Measurements from ENCODE around the gene COL6A1.

The COL6A1 gene

DNA sequence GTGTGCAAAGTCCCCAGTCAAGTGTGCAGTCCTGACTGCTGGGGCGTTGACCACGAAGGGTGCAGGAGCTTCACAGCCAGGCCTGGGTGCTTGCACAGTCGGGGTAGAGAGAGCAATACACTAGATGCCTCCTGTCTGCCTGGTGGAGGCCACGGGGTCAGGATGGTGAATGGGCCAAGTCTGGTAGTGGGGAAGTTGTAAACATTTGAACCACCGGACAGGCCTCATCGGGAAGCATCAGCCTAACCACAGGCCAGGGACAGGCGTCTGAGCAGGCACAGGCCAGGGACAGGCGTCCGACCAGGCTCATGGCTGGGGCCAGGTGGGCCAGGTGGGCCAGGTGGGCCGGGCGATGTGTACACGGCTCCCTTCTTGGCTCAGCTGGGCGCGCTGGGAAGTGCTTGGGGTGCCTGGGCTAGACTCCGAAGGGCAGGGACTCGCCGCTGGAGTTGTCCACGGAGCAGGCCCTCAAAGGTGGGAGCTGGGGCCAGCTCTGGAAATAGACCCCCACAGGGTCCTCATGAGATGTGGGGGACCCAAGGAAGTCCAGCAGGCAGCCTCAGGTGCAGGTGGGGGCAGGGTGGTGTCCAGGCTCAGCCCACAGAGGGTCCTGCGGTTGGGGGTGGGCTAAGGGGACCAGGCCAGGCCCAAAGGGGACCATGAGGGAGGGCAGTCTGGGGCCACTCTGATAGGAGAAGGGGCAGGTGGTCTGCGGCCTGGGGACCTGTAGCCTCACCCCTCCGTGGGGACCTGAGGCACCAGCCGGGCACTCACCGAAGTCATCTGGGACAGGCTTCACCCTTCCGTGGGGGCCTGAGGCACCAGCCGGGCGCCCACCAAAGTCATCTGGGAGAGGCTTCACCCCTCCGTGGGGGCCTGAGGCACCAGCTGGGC lies 15.0 kb downstream of the COL6A1 start:
- DNase-seq (ENCODE audit: low read depth in 2 of 2), result no peak
- no peak overlapping the region for H3K4me3 ChIP-seq (replicated peaks in 1 of 2; ENCODE audit: low read depth in 2 of 2, low read length in 2 of 2)
- TF ChIP-seq, protein P1, sequence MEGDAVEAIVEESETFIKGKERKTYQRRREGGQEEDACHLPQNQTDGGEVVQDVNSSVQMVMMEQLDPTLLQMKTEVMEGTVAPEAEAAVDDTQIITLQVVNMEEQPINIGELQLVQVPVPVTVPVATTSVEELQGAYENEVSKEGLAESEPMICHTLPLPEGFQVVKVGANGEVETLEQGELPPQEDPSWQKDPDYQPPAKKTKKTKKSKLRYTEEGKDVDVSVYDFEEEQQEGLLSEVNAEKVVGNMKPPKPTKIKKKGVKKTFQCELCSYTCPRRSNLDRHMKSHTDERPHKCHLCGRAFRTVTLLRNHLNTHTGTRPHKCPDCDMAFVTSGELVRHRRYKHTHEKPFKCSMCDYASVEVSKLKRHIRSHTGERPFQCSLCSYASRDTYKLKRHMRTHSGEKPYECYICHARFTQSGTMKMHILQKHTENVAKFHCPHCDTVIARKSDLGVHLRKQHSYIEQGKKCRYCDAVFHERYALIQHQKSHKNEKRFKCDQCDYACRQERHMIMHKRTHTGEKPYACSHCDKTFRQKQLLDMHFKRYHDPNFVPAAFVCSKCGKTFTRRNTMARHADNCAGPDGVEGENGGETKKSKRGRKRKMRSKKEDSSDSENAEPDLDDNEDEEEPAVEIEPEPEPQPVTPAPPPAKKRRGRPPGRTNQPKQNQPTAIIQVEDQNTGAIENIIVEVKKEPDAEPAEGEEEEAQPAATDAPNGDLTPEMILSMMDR (IDR thresholded peaks at IDR 0.05; ENCODE audit: low read depth, low read length), result no peak

DNA sequence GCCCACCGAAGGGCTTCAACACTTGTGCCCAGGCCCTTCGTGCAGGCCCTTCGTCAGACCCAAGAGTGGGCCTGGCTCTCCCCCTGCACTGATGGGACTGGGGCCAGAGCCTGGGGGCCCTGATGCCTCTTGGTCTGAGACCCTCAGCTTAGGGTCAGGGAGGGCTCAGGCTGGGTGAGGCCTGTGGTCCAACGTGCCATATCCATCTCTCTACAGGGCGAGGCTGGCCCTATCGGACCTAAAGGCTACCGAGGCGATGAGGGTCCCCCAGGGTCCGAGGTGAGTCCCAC lies 15.6 kb downstream of the COL6A1 start:
- TF ChIP-seq, protein P1 (IDR thresholded peaks at IDR 0.05; ENCODE audit: low read depth, low read length), result no peak

DNA sequence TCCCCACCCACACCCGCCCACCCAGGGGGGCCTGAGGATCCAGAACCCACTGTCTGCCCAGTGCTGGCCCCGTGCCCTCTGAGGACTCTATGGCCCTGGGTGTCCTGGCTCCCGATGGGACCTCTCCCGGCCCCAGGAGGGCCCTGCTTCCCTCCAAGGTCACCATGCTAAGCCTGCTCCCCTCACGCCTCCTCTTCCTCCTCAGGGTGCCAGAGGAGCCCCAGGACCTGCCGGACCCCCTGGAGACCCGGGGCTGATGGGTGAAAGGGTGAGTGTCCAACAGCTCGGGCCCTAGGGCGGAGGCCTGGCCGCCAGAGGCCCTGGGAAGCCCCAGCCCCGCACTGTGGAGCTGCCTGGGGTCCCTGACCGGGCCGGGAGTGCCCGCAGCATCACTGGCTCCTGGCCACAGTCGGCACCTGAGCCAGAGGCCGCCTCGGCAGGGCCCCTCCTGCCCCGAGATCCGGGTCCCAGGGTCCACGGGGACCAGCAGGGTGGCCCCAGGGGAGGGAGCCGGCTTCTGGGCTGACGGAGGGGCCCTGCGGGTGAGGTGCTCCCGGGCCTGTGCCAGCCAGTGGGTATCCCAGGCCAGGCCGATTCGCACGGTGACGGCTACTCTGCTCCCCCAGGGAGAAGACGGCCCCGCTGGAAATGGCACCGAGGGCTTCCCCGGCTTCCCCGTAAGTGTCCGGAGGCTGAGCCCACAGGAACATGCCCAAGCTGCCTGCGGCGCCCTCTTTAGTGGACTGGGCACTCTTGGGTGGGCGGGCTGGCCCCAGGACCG lies 16.1 kb downstream of the COL6A1 start:
- DNase-seq (ENCODE audit: low read depth in 2 of 2), result no peak
- no peak overlapping the region for H3K4me3 ChIP-seq (replicated peaks in 1 of 2; ENCODE audit: low read depth in 2 of 2, low read length in 2 of 2)
- TF ChIP-seq, protein P1 (IDR thresholded peaks at IDR 0.05; ENCODE audit: low read depth, low read length), result no peak

More for the DNA sequence above, 15.6 kb downstream of the COL6A1 start:
- H3K4me3 ChIP-seq (replicated peaks in 1 of 2; ENCODE audit: low read depth in 2 of 2, low read length in 2 of 2), result no peak overlapping the region
- no peak for DNase-seq (ENCODE audit: low read depth in 2 of 2)

DNA sequence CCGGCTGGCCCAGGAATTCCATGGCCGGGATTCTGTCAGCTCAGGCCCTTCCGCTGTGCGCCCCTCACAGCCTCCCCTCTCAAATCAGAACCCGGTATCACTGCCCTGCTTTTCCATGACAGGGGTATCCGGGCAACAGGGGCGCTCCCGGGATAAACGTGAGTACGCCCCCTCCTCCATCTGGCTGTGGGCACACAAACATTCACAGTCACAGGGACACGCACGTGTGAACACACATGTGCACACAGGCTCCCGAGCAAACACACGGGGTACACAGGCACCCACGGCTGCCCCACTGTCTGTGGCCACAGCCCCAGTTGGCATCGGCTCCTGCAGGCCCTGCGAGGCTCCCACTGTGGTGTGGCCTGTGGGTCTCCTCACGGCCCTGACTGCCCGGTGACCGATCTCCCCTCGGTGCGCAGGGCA lies 16.7 kb downstream of the COL6A1 start:
- no peak for DNase-seq (ENCODE audit: low read depth in 2 of 2)

DNA sequence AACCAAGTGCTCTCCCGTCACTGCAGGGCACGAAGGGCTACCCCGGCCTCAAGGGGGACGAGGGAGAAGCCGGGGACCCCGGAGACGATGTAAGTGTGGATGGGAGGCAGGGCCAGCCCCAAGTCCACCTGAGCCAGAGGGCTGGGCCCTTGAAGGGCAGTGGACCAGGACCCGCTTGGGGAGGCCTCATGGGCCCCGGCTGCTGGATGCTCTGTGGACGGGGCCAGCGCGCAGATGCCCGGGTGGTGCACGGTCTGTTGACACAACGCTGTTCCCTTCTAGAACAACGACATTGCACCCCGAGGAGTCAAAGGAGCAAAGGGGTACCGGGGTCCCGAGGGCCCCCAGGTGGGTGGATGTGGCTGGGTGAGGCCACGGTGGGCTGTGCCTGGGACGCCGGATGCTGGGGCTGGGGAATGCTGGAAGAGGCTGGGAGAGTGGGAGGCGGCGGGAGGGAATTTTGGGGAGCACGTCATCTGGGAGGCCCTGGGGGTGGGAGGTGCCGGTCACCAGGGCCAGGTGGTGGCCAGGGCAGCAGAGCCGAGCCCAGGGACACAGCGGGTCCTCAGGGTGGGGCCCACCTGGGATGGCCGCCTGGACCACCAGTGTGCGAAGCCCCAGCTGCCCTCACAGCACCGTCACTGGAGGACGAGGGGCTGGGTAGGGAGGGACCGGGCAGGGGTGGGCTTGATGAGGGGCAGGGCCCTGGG lies 17.5 kb downstream of the COL6A1 start:
- DNase-seq (ENCODE audit: low read depth in 2 of 2), result no peak
- TF ChIP-seq, protein P1 (IDR thresholded peaks at IDR 0.05; ENCODE audit: low read depth, low read length), result no peak
- no peak overlapping the region for H3K4me3 ChIP-seq (replicated peaks in 1 of 2; ENCODE audit: low read depth in 2 of 2, low read length in 2 of 2)

More for the DNA sequence above, 16.7 kb downstream of the COL6A1 start:
- no peak overlapping the region for H3K4me3 ChIP-seq (replicated peaks in 1 of 2; ENCODE audit: low read depth in 2 of 2, low read length in 2 of 2)
- TF ChIP-seq, protein P1 (IDR thresholded peaks at IDR 0.05; ENCODE audit: low read depth, low read length), result no peak

DNA sequence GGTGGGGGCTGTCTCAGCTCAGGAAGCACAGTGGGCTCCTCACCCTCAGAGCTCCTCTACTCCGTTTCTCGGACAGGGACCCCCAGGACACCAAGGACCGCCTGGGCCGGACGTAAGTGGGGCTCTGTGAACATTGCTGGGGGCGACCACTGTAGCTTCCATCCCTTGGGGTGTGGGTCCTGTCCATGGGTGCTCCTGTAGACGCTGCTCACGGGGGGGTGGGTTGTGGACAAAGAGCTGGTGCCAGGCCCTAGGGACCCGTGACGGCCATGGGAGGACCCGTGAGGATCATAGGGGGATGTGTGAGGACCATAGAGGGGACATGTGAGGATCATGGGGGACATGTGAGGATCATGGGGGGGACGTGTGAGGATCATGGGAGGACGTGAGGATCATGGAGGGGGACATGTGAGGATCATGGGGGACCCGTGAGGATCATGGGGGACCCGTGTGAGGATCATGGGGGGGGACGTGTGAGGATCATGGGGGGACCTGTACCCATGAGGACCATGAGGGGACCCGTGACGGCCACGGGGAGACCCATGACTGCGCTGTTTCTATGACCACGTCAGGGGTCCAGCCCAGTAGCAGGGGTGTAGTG lies 18.1 kb downstream of the COL6A1 start:
- TF ChIP-seq, protein P1 (IDR thresholded peaks at IDR 0.05; ENCODE audit: low read depth, low read length), result no peak
- H3K4me3 ChIP-seq (replicated peaks in 1 of 2; ENCODE audit: low read depth in 2 of 2, low read length in 2 of 2), result no peak overlapping the region
- no peak for DNase-seq (ENCODE audit: low read depth in 2 of 2)

Data from cardiac fibroblast (primary cell).